ENCODE data around the gene SPRED2.
"Not testable (repeated sequence)": the region's sequence is repeated elsewhere in the genome, so short reads cannot be mapped to it uniquely, and the experiment has no call there.

SPRED2 gene

DNA sequence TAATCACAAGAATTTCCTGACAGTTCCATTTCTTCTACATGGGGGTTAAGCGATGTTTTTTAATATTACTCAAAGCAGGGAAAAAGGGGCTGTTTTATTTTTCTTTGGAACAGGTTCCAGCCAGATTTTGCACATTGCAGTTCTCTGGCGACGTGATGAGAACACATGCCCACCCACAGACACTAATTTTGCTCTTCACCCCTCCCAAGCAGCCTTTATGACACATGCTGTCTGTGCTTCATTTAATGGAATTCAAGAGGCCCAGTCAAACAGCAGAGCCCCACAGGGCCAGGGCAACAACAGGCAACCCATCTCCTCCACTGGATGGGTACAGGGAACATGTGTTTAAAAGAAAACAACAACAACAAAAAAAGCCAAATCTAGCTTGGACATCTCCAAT lies 70.8 kb downstream of the SPRED2 start:
- no peak for DNase-seq

DNA sequence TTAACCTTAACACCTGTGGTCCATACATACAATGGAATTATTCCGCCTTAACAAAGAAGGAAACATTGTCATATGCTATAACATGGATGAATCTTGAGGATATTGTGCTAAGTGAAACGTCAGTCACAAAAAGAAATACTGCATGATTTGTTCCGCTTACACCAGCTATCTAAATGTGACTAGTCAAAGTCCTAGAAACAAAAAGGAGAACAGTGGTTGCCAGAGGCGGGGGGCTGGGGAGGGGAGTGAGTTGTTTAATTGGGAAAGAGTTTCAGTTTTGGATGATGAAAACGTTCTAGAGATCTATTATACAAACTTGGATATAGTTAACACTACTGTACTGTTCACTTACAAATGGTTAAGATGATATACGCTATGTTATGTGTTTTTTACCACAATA lies 72.0 kb downstream of the SPRED2 start:
- DNase-seq: no peak

DNA sequence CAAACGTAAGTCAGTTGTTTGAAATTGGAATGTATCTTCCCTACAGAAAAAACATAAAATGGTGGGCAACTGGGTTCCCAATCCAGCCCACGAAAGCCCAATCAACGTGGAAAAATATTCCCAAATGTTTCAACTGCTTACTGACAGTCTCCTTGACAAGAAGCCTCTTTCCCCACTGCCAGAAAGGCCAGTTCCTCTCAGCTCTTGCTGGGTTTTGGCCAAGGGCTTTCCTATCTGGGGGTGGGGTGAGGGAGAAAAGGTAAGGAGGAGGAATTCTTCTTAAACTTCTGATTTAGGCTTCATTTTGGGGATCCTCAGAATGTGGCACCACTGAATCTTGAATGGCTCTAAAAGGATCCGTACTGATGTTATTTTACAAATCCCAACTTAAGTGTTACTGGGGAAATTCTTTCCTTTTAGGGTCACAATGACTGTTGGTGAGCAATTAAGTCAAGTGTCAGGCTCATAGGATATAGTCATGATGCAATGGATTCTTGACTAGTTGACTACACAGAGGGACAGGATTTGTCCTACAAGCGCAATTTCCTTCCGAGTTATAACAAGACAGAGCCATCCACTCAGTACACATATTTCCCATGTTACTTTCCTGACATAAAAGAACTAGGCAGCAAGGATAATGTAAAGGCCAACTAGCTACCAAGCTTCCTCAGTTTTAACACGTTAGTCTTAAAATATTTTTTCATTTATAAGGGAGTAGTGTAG lies 73.6 kb downstream of the SPRED2 start:
- no peak for DNase-seq

DNA sequence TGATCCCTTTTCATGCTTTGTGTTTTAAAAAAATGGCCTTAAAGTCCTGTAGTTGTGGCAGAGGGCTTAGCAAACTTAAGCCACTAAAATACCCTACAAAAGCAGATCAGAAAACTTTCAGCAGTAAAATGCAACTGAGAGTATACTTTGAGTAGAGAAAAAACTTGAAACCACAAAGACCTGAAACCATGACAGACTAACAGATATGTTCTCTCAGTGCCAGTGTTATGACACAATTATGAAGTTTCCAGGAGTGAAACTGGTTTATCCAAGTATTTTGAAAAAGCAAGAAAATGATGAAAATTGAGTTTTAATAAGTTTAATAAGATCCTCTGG lies 74.5 kb downstream of the SPRED2 start:
- no peak for DNase-seq

DNA sequence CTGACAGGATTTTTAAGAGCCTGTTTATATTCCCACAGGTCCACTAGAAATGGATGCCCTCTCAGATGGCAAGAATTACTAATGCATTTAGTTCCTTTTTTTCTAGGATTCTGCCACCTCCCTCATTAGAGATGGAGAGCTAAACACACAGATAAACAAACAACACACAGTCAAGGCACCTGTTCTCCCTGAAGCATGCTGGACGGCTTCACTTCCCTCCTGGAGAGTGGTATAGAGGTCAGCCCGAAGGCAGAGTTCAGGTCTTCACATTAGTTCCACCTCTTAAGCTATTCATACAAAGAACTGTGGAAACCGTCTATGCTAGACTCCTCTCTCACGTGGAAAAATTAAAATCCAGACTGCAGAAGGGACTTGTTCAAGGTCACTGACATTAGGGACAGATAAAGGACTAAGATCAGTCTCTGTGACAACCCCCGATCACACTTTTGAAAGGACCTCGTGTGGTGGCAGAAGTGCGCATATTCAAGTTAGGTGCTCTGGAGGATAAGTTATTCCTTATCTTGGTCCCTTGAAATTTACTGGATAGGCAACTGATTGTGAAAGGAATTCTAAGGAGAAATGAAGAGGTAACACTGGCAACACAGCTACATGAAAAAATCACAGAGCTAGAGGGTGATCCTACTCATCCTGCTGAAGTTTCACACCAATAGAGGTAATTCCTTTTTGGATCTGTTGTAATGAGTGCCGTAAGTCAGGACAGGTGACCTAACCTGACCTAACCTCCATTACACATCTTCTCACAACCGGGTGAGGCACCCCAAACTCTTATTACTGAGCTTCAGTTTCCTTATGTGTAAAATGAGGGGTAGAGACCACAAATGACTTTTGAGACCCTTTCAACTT lies 75.1 kb downstream of the SPRED2 start:
- DNase-seq: no peak

DNA sequence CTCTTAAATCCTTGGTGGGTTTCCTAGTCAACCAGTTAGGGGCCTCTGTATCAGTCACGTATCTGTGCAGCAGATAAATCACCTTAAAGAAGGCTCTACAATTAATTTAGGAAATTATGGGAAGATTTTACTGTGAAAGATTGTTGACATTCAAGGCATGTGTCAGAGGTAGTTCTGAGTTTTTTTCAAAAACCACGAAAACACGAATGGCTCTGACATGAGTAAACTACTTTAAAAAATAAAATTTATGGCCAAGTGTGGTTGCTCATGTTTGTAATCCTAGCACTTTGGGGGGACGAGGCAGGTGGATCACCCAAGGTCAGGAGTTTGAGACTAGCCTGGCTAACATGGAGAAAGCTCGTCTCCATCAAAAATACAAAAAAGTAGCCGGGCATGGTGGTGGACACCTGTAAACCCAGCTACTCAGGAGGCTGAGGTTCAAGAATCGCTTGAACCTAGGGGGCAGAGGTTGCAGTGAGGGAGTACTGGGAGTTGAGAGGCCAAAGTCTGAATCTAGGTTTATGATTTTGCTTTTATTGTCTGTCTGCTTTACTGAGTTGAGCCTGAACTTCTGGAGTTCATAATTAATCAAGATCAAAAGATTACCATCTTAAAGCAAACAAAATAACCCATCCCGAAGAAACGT lies 77.1 kb downstream of the SPRED2 start:
- no peak for DNase-seq

DNA sequence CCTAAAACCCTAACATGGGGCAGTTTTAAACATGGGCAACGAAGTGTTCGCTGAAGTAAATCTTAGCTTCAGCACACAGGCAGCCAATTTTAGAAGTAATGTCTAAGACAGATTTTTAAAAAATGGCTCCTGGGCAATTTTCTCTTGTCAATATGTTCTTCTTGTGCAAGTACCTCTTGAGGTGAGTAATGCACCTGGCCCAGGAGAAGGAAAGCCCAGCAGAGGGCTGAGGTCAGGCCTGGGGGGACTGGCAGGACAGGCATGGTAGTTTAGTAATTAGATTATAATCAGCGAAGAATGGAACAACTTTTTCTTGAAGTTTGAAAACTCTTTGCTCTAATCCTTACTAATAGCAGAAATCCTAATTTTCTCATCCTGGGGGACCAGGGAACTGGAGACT lies 77.6 kb downstream of the SPRED2 start:
- no peak for DNase-seq

DNA sequence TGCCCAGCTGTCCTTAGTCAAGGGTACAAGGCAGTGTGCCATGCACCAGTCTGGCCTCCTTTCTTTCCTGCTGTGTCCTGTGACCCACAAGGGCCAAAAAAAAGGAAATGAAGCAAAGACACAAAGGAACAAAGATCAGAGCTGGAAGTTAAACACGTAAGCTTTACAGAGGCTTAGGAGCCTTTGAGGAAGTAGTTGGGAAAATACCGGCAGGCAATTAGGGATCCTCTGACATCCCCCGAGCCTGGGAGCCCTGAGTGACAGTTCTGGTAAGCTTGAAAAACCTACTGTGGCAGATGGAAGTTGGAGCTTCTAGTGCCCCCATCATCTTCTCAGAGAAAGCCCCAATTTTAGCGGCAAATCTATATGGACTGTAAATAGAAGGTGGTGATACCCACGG lies 78.5 kb downstream of the SPRED2 start:
- DNase-seq: no peak

DNA sequence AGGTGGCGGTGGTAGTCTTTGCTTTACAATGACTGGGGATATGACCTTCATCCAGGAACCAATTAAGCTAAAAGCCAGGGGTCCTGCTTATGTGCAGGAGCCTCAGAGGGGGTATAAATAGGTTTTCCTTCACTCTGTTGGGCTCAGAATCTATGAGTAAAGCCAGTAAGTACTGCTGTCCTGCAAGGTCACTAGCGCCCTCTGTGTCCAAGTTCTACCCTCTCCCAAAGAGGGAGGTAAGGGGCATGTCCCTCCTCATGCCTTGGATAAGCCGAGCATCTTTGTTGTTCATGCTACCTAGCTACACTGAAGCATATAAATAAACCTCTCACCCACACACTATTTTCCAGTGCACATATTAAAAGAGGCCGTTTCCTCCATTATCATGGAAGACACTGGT lies 79.4 kb downstream of the SPRED2 start:
- DNase-seq: no peak

DNA sequence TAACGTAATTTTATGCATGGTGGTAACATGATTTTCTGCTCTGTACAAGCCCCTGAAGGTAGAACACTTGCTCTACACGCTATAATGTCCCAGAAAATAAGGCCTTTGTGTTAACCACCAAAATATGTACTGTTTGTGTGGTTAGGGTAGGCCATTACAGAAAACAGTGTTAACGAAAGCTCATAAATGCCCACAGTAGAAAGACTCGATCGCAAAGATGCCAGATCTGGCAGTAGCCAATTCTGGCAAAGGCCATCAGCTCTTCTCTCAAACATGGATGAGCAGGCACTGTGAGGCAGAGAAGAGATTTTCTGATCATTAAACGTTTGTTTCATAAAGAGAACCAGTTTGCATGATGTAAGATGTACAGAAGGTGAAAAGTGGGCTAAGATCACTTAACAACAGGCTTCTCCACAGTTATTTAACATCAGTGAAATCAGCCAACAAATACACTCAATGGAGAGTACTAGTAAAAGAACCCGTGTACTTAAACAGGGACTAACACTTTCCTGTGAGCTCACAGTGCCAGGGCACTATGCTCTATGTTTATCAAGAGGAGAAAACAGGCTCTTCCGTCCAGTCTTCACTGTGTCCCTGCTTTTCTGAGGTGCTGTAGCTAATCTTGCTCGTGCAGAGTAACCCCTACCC lies 80.3 kb downstream of the SPRED2 start:
- no peak for DNase-seq

DNA sequence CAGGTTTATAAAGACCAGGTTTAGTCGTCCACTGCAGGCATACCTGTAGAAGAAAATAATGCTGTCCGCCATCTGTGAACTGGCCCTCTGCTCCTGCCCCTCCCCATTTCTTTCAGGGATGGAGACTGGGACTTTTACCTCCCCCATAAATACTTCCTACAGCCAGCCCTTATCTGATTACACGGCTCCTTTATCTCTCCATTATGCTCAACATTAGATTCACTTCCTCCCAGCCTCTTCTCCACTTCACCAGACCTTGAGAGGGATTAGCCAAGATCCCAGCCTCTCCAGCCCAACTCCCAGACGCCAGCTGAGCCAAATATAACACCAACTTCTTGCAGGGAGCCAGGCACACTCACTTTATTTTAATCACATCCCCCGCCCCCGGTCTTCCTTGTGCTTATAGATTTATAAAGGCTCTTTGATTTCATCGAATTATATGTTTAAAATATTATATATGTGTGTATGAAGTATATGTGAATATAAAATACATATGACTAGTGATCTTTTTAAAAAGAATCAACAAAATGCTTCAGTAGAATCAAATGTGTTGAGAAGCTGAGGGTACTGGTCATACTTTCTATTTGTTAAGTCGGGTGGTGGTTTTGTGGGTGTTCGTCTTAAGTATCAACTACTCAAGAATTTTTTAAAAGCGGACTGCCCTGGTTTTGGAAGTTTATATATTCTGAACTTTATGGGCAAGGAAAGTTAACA lies 81.0 kb downstream of the SPRED2 start:
- no peak for DNase-seq

DNA sequence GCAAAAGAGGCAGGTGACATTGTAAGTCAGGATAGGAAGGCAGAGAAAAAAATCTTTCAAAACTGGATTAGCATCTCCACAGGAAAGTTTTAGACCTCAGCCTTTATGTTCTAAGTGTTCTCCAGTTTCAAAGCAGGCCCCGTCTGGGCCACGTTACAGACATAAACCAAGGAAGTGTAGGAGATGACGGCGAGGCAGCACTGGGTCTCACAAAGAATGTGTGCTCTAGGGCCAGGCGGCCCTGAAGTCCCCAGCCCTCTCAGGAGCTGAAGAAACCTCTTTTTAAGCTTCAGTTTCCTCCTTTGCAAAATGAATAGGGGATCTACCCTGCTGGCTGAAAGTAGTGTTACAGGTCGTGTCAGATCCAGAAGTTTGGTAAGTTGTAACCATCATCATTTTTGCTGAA lies 81.7 kb downstream of the SPRED2 start:
- no peak for DNase-seq

DNA sequence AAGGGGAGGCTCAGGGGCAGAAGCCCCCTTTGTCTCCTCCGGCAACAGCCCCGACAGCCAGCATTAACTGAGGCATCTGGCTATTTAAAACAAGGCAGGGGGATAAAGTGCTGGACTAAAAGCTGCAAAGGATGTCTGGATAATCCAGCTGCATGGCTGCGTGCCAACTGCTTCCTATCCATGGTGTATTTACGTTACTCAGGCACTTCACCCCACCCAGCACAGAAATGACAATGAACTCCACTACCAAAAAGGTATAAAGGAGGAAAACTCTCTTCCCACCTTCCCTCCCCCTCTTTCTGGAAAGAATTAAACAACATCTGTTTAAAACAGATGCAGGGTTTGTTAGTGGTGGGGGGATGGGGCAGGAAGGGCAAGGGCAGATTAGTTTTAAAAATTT lies 82.5 kb downstream of the SPRED2 start:
- DNase-seq: no peak

DNA sequence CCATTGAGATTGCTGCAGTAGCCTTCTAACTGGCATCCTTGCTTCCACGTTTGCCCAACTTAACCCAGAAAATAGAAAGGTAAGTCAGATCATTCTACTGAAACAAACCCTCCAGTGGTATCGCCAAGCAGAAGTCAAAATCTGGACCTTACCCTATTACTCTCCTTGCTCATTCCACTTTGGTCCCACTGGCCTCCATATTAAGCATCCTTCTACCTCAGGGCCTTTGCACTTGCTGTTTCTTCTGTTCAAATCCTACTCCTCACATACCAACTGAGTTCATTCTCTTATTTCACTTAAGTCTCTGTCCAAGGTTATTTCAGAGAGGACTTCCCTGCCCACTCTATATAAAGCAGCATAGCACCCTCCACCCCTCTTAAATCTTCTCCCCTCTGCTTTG lies 84.5 kb downstream of the SPRED2 start:
- DNase-seq: no peak

DNA sequence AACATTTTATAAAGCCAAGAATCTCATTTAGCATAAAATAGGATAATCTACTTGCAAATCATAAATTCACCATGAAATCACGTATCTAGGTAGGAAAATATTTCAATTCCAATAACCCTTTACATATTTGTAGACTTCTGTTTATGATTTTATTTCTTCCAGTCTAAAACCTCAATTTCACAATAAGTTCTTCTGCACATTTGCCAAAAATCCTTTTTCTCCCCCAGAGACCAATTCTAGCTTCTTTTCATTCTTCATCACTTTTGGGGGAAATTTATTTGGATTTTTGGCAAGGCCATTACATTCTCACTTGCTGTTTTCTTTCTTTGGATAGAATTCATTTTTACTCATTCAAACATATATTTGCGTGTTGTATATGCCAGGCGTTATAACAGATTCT lies 86.8 kb downstream of the SPRED2 start:
- no peak for DNase-seq

DNA sequence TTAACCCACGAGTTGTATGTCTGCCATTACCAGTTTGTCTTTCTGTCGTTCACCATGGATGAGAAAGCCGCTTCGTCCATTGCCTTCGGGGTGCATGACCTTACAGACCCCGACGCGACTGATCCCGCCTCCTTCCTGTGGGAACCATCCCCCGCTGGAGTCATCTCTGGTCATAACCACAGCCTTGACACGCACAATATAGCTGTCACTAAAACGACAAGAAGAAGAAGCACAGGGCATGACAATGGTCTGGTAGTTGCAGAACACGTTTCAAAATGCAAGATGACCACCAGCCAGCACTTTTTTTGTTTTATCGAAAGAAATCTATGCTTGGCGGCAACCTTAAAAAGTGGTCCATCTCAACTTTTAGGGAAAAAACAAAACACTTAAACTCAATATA lies 87.7 kb downstream of the SPRED2 start:
- DNase-seq: no peak

DNA sequence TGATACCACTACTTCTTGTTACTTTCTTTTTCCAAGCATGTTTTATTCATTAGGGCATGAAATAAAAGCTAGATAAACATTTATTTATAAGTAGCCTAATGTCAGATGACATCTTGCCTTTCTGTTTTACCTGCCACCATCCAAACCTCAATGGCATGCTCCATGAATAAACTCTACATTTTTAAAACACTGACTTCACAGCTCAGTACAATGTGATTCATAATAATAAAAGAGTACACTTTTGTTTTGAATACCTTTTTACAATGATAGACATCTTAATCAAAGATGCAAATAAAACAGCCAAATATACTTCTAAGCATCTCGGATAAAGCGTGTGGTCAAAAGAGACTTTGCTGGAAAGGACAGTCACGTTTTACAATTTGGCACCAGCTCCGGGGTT lies 88.2 kb downstream of the SPRED2 start:
- DNase-seq: no peak

DNA sequence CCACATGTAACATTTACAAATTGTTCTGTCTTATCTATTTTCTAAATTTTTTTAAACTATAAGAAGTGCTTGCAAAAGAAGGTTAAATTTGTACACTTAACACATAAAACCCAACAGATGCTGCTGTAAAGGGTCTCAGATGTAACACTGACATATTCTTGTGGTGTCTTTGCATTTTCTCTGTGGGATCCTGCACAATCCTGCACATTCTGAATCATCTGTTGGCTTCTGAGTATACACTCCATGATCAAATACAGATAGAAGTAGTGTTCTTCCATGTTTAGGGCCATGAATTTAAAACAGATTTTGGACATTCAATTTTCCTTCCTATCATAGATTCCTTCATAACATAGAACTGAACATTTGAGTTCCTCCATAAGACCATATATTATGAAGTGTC lies 89.0 kb downstream of the SPRED2 start:
- DNase-seq: no peak

DNA sequence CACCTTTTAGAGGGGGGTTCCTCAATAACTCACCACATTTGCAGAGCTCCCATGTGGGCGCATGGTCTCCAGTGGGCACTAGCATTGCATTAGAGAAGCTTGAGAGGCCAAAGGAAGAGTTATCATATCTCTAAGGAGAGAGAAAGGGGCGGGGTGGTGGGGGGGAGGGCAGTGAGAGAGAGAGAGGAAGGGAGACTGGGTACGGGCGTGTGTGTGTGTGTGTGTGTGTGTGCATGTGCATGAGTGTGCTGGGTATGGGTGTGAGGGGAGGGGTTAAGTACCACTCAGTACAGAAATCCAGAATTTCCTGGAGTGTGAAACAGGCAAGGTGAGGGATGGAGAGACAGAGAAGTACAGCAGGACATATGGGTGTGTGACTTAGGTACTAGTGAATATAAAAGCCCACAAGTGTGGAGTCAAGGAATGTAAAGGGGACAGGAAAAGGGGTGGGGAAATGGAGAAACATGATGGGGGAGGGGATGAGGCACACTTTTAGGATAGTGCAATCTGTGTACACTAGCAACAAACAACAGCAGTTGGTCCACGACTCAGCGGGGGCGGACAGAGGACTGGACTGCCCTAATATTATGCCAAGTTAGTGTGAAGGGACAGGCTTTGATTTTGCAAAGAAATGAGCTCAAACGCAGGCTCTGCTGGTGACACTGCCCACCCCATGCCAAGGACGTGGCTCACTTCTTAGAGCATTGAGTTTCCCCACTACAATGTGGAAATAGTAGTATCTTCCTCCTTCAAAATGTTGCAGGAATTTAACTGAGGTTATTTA lies 91.3 kb downstream of the SPRED2 start:
- no peak for DNase-seq

DNA sequence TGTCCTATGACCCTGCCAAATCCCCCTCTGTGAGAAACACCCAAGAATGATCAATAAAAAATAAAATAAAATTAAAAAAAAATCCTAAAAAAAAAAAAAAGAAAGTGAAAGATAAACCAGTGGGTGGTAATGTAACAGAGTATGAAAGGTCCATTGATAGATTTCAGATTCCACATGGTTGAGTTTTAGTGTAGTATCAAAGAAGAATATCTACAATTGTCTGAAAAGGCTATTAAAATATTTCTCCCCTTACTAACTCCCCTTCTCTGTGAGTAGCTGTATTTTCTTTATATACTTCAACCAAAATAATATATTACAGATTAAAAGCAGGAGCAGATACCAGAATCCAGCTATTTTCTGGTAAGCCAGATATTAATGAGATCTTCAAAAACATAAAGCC lies 92.8 kb downstream of the SPRED2 start:
- DNase-seq: no peak

DNA sequence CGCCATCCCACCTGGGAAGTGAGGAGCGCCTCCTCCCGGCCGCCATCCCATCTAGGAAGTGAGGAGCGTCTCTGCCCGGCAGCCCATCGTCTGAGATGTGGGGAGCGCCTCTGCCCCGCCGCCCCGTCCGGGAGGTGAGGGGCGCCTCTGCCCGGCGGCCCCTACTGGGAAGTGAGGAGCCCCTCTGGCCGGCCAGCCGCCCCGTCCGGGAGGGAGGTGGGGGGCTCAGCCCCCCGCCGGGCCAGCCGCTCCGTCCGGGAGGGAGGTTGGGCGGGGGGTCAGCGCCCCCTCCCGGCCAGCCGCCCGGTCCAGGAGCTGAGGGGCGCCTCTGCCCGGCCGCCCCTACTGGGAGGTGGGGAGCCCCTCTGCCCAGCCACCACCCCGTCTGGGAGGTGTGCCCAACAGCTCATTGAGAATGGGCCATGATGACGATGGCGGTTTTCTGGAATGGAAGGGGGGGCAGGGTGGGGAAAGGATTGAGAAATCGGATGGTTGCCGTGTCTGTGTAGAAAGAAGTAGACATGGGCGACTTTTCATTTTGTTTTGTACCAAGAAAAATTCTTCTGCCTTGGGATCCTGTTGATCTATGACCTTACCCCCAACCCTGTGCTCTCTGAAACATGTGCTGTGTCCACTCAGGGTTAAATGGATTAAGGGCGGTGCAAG lies 93.4 kb downstream of the SPRED2 start:
- not testable (repeated sequence) for DNase-seq

DNA sequence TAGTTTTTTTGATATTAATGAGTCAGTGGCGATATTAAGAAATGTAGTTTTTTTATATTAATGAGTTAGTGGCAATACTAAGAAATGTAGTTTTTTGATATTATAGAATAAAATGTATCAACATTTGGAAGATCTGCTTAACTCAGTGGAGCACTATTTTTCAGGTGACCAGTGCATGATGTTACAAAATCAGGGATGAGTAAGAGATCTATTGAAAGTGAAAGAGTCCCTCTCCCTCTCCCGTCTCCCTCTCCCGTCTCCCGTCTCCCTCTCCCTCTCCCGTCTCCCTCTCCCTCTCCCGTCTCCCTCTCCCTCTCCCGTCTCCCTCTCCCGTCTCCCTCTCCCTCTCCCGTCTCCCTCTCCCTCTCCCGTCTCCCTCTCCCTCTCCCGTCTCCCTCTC lies 94.5 kb downstream of the SPRED2 start:
- DNase-seq: not testable (repeated sequence)

All from stimulated activated CD4-positive, alpha-beta T cell treated with anti-CD3 and anti-CD28 coated beads, Interleukin-15, amount 100 ng/mL, for 24 hours (primary cell).